ENCODE data around the gene BDH1.
"Not testable (repeated sequence)": the region's sequence is repeated elsewhere in the genome, so short reads cannot be mapped to it uniquely, and the experiment has no call there.

The BDH1 gene

DNA sequence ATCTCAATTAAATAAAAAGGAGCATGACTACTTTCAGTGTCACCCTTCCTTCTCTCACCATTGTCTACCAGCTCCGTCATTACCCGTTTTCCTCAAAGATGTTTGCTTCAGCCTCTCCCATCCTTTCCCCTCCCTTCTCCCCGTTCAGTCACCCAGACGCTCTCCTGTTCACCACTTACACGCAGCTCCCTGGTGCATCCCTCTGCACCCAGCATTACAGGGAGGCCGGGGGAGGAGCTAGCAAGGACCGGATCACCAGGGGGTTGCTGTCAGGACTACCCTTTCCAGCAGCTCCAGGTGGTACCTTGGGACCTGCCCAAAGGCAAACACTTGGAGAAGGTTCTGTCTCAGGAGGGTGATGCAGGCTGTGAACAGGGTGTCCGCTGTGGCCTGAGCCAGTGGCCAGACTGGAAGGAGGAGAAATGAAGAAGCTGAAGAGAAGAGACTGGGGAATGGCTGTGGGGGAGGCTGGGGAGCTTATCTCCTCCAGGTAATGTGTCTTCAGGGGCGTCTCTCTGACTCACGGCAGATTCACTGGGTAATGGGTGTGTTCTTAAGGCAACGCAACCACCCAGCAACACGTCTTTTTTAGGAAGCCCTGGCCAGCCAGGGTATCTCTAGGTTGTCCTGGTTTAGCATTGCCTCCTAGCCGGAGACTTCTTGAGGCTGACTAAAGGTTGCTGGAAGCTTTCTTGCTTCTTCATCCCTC, 21.8 kb upstream of the BDH1 start:
- no peak for DNase-seq

DNA sequence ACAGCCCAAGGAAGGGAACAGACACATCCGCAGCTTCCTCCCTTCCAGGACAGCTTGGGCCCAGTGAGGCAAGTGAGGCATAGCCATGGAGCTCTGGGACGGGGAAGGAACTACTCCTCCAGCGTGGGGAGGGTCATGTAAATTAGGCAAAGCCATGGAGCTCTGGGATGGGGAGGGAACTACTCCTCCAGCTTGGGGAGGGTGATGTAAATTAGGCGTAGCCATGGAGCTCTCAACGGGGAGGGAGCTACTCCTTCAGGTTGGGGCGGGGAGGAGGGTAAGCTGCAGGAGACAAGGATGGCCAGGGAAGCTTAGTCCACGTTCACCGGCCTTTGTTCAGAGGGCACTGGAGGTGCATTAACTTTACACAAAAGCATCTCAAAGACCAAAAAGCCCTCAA, 21.1 kb upstream of the BDH1 start:
- DNase-seq: no peak

DNA sequence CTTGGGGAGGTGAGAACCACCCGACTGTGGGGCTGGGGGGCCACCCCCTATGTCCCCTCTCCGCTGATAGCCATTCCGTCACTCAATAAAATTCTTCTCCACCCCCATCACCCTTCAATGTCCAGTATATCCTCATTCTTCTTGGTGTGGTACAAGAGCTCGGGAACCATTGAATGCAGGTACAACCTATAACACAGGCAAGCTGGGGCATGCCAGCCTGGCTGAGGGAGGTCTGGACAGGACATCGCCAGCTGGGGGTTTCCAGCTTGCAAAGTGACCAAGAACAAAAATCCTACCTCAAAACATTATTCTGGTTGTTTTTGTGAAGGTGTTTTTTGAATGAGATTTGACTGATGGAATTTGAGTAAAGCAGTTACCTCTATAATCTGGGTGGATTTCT, 19.6 kb upstream of the BDH1 start:
- no peak for DNase-seq

DNA sequence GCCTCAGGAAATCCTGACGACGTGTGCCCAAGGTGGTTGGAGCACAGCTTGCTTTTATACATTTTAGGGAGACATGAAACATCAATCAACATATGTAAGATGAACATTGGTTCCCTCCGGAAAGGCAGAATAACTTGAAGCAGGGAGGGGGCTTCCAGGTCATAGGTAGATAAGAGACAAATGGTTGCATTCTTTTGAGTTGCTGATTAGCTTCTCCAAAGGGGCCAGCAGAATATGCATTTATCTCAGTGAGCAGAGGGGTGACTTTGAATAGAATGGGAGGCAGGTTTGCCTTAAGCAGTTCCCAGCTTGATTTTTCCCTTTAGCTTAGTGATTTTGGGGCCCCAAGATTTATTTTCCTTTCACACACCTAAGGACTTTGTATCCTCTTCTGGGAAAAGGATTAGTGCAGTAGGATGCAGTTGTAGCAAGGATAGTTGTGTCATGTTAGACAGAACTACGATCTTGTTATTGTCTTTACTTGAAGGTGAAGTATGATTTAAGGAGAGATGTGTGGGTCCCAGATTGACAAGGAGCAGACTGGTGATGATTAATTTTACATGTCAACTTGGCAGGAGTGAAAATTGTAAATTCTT, 18.7 kb upstream of the BDH1 start:
- DNase-seq: not testable (repeated sequence)

DNA sequence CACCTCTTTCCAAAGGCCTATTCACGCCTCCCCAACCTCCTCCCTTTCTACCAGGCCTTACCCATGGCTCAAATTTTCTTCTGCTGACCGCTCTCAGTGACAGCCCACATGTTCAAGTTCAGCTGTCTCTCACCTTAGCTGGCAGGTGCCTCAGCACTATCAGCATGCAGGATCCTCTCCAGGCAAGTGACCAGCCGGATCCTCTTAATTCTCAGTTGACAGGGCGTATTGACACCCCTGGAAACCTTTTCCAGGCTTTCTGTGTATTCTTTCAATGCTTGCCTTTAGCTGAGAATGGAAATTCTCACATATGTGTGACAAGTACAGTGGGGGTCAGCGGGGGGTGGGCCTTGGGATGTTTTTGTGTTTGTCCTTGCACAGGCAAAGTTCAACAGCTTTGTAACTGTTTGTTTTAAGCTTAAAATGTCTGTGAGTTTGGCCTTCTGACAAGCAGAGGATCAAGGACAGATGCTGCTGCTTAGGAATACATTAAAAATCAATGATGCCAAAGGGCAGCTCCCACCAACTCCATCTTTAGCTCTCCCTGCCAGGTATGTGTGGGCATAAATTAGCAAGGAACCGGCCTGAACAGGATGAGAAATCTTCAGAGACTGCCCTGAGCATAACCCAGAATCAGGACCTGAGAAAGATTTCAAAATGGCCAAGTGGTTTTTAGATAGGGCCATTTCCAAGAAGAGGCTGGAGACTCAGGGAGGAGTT, 17.4 kb upstream of the BDH1 start:
- no peak for DNase-seq

DNA sequence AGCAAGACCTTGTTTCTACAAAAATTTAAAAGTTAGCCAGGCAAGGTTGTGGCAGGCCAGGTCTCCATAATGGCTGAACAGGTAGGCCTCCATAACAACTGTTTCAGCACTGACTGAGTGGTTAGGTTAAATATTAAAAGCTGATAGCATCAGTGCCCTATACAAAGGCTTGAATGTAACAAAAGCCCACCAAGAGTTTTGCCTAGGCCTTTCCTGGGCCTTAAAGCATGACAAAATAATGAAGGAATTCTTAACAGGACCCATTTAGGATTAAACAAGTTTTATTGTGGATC, 16.1 kb upstream of the BDH1 start:
- not testable (repeated sequence) for DNase-seq

DNA sequence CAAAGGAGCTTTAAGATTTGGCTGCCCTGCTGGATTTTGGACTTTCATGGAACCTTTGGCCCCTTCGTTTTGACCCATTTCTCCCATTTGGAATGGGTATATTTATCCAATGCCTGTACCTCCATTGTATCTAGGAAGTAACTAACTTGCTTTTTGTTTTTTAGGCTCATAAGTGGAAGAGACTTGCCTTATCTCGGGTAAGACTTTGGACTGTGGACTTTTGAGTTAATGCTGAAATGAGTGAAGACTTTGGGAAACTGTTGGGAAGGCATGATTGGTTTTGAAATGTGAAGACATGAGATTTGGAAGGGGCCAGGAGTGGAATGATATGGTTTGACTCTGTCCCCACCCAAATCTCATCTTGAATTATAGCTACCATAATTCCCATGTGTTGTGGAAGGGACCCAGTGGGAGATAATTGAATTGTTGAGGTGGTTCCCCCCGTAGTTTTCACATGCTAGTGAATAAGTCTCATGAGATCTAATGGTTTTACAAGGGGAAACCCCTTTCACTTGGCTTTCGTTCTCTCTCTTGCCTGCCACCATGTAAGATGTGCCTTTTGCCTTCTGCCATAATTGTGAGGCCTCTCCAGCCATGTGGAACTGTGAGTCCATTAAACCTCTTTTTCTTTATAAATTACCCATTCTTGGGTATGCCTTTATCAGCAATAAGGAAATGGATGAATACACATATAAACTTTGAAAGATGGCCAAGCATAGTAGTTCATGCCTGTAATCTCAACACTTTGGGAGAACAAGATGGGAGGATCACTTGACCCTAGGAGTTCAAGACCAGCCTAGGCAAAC, 15.5 kb upstream of the BDH1 start:
- not testable (repeated sequence) for DNase-seq

DNA sequence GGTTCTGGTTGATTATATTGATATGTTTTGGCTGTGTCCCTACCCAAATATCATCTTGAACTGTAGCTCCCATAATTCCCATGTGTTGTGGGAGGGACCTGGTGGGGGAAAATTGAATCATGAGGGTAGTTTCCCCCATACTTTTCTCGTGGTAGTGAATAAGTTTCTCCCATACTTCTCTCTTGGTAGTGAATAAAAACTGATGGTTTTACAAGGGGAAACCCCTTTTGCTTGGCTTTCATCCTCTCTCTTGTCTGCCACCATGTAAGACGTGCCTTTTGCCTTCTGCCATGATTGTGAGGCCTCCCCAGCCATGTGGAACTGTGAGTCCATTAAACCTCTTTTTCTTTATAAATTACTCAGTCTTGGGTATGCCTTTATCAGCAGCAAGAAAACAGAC, 13.7 kb upstream of the BDH1 start:
- DNase-seq: not testable (repeated sequence)

DNA sequence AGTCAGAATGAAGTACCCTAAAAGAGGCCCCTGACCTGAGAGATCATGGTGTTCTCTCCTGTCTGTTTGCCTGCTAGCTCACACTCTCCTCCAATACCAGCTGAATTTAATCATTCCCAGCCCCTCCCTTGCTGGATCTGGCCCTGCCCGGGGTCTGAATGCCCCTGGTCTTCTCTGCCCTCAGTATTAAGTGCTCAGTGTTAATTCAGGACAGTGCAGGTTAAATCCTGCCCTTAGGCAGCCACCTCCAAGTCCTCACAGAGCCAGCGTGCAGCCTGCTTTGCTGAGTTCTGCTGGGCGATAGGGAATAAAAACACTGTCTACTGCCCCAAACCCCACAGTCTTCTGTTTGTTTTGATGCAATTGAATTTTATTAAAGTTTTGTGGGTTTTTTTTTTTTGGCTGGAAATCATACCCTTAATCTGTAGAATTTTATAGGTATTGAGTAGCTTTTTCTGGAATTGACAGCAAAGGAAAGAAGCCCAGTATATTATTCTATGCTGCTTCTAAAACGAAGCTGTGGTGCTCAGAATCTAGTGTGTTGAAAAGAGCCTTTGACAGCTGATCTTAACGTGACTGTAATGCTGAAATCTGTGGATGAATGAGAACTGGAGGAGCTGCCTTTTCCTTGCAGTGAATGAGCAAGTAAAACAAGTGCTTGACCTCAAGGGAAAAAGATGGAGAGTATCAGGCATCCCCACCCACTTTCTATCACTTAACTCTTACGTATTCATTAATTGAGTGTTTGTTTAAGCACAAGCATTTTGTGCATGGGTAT, 12.3 kb upstream of the BDH1 start:
- DNase-seq: no peak

DNA sequence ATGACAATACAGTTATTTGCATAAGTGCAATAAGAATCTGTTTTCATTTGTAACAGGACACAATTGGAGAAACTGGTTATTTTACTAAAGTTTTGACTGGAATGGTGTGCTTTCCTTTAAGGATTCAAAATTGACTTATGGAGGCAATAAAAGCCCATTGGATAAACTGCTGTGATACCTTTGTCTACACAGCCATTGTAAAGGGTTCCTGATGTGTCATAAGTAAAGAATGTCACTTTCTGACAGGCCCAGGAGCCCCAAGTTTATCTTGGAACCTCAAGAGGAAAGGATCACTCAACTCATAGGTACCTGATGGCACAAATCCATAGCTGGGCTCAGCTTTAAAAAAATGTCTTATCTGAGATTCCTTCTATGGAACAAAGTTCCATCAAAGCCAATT, 10.4 kb upstream of the BDH1 start:
- not testable (repeated sequence) for DNase-seq

DNA sequence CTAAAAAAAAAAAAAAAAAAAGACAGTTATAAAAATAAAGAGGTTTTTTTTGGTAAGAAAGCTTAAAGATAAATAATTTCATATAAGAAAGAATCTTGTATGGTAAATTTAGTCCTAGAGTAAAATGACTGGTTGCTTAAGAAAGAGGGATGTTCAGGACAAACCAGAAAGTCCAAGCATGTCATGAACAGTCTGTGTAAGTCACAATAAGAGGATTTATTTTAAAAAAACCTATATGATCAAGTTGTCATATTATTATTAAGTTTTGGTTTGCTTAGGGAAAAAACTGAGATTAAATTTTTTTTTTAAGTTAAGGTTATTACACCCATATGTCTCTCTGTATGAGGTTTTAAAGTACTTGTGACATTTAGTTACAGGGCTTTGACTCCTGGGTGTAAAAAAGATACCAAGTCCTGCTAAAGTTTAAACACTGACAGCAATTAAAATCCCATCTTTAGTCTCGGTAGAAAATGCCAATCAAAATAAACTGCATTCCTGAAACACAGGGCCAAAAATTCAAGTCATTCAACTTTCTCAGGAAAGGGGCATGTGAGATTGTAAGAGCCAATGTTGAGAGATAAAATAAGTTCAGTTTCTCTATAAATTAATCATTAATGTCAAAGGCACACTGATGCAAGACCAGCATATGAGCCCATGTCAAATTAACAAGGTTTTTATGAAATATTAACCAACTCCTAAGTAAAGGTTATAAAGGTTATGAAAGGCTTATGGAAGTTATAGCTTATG, 8.5 kb upstream of the BDH1 start:
- no peak for DNase-seq

DNA sequence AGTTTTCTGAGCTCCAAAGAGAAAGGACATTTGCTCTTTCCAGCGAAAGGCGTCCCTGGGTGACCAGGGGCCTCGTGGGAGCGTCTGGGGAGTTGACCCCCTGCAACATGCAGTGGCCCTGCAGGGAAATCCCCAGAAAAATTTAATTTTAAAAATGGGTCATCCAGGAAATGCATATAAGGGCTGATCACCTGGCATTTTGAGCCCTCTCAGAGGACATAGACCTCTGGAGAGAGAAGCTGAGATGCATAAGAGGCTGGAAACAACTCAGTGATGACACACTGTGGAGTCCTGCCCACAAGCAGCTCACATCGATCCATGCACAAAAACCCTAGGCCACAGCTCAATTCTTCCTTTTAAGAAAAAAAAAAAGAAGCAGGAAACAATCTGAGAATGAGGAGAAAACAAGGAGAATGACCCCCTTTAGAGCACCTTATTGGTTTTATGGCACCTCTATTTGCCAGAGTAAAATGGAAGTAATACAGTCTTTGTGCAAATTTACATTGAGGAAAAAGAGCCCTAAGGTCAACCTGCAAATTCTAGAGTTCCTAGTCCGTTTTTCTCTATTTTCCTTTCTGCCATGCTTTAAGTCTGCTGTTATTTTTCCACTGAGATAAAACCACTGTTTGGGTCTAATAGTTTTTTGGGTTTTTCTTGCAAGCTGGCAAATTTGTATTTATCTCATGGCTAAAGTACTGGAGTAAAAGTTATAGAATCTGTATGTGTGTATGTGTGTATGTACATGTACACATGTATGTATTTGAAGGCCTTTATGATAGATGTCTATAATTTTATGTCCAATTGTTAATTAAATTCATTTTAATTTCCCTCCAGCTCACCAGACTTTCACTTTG, 6.9 kb upstream of the BDH1 start:
- no peak for DNase-seq

DNA sequence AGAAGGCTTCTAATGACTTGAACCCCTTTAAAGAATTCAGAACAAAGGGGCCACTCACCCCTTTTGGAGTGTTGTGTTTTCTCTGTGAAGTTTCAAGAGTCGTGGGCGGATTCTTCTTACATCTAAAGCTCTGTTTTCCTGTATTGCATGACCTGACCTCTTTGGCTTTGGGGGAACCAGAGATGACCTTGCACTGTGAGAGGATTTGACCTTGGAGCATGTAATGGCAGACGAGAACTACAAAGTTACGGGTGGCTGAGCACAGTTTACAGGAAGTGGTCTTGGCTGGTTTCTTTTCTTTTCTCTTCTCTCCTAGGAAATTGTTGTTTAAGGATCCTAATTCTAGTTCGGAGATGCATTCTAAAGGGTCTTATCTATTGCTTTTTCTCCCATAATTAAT, 6.2 kb upstream of the BDH1 start:
- DNase-seq: no peak

DNA sequence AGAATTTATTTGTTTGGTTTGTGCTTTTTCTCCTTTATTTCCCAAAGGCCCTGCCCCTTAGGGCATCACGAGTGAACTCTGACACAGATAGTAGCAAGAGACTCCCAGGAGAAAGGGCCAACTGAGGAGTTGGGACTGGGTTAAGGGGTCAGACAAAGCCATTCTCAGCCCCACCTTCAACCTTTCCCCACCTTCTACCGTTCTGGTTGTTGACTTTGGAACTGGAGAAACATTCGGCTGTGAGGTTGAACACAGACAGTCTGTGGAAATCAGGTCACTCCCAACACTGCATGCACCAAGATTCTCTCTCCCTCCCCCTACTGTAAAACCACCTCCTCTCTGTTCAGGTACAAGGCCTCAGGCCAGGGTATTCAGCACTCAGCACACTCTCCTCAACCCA, 3.9 kb upstream of the BDH1 start:
- DNase-seq: no peak

DNA sequence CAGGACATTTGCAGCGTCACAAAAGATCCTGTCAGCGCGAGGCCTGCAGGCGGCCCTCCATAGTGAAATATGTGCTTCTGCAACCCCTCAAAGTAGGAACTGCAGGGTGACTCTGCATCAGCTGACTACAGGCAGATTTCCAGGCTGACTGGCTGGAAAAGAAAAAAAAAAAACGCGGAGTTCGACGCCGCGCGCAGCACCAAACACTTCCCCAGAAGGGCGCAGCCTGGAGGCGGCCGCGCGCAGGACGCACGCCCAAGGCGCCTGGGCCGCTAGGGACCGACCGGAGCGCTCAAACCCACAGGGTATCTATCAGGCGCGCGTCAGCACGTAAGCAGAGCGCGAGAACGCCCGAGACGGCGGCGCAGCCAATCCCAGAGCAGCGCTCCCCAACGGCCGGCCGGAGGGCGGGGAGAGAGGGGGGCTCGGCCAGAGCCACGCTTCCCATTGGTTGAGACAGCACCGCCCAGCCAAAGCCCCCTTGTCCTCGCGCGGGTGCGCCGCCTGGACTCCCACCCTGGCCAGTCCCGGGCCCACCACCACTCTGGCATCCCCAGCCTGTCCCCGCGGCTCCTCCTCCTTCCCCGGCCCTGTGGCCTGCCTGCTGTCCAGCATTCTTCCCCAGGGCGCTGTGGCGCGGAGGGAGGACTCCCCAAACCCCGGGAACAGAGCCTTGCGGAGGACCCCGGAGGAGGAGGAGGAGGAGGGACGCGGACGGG, 1.0 kb downstream of the BDH1 start:
- DNase-seq: peak; percentile 82

DNA sequence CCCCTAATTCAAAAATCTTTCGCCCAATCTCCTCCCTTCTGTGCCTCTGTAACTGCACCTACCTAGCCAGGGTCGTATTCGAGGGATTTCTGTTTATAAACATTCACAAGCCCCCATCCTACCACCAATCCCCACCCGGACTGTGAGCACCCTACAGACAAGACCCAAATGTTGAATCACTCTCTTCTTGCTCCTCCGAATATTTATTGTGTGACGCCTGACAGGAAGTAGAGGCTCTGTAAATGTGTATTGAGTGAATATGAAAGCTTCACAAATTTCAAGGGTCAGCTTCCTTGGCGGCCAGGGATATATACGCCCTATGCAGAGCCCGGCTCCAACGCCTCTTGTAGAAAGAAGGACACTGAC, 1.6 kb downstream of the BDH1 start:
- no peak for DNase-seq

DNA sequence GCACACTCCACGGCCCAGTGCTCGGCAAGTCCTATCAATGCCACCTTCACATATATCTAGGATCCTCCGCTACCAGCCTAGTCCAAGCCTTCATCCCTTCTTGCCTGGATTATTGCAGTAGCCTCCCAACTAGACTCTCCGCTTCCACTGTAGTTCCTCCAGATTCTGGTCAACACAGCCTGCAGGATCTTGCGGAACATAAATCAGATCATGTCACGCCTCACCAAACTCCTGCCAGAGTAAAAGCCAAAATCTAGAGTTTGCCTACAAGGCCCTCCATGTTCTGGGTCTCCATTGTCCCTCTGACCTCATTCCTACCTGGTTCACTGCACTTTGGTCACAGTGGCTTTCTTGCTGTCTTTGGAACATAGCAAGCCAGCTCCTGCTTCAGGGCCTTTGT, 3.6 kb downstream of the BDH1 start:
- DNase-seq: no peak

DNA sequence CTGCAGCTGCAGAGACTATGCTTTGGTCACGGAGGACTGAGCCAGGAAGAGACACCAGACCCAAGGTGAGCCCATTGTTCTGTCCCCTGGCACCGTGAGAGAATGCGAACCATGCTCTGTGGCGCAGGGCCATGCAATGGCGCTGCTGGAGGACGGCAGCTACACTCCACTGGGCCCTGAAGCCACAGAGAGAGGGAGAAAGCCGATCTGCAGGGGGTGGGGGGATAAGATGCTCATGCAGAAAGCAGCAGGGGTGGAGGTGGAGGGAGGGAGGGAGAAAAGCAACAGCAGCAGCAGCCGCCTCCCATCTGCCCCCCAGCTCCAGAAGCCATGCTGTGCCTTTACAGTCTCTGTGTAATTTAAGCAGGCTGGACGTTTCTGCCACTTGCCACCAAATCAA, 5.3 kb downstream of the BDH1 start:
- DNase-seq: no peak

DNA sequence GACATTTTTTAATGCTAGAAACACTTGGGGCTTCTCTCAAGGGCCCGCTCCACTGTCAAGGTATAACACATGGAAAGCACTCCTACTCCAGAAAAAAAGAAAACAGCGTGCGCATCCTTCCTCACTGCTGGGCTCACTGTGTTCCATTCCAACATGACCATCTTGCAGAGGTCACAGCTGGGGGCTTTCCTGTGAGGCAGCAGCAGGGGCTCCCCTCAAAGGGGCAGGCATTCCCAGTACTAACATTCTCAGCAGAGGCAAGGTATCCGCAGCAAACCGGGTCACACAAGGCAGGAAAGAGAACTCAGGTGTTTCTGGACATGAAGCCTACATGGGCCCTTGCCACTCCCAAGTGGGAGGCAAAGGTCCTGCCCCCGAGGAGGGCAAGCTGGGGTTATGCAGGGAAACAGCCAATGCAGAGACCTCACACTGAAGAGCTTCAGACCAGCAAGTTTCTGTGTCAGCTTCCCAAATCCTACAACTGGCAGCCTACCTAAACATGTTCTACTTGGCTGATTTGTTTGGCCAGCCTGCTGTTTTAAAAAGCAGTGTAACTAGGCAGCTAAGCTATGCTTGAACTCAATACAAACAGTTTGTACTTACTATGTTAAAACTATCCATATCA, 6.4 kb downstream of the BDH1 start:
- no peak for DNase-seq
